IPS-15b (cell line): ENCODE data around the gene LGMN.

Experiments used
- H3K27me3 ChIP-seq: one replicate; pipeline ENCODE4 v1.6.1; 2013; ENCODE audit warnings: low read length; ENCODE audit not compliant: control insufficient read depth, insufficient read depth
- H3K36me3 ChIP-seq: one replicate; pipeline ENCODE4 v1.6.1; 2013; ENCODE audit warnings: low read length; ENCODE audit not compliant: control insufficient read depth, insufficient read depth
- H3K4me1 ChIP-seq: one replicate; pipeline ENCODE4 v1.6.1; 2013; ENCODE audit warnings: mild to moderate bottlenecking, low read length; ENCODE audit not compliant: control insufficient read depth, insufficient read depth
- H3K4me3 ChIP-seq: one replicate; pipeline ENCODE4 v1.5.1; 2013; ENCODE audit warnings: low read depth, low read length
- H3K9ac ChIP-seq: one replicate; pipeline ENCODE4 v1.6.1; 2013; ENCODE audit warnings: low read depth, mild to moderate bottlenecking, low read length
- H3K9me3 ChIP-seq: one replicate; pipeline ENCODE4 v1.6.1; 2013; ENCODE audit warnings: mild to moderate bottlenecking, low read length; ENCODE audit not compliant: control insufficient read depth, insufficient read depth

The LGMN gene

DNA sequence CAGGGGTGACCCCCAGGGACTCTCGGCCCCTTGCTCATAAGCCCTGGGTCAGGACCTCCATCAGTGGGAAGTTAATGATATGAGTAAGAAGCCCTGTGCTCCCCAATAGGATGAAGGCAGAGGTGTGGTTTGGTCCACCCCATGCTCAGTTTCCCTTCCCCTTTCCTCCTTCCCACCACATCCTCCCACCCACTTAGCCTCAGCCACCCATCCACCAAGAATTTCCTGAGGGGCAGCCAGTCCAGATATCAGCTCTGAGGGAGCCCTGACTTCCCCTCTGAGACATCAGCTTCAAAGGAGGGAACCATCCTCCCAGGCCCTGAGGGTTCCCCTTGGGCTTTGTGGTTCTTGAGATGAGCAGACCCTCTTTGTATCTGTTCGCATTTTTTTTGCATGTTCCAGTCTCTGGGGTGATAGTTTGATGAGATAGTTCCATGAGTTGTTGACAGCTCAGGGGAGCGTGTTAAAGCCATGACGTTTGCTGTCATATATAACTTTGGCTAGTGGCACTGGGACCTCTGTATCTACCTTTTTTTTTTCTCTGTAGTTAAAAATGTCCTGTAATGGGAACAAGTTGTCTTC is 71.2 kb downstream of the LGMN start:
- no peaks in the 10 kb centered on the region for H3K27me3 ChIP-seq
- H3K4me3 ChIP-seq = no peak overlapping the region
- no peaks in the 10 kb centered on the region for H3K9me3 ChIP-seq
- no peaks in the 10 kb centered on the region for H3K4me1 ChIP-seq
- H3K36me3 ChIP-seq = no peaks in the 10 kb centered on the region
- H3K9ac ChIP-seq = no peak overlapping the region

GRCh38 chr14:92676403-92677086 is 71.9 kb downstream of the LGMN start:
- Histone ChIP-seq H3K9ac (no peak overlapping the region), H3K27me3 (no peaks in the 10 kb centered on the region), H3K9me3 (no peaks in the 10 kb centered on the region), H3K4me3 (no peak overlapping the region), H3K4me1 (no peaks in the 10 kb centered on the region), H3K36me3 (no peaks in the 10 kb centered on the region)

DNA sequence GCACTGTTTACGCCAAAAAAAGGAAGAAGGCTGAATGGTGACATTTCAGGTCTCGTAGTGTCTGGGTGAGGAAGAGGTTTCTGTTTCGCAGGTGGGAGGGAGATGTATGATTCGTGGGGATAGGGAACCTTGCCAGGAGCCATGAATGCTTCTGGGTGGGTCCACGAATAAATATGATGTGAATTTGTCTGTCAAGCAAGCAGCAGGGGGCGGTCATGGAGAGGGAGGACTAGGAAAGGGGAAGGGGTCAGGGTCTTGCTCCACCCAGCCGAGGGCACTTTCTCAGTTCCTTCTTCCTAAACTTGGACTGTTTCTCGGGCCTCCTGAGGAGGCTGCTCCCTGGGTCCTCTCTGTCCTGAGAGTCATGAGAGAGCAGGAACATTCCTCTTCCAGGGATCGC is 72.5 kb downstream of the LGMN start:
- no peaks in the 10 kb centered on the region for H3K36me3 ChIP-seq

GRCh38 chr14:92675421-92675820 is 73.0 kb downstream of the LGMN start:
- no peaks in the 10 kb centered on the region for H3K36me3 ChIP-seq
- no peaks in the 10 kb centered on the region for H3K9me3 ChIP-seq
- H3K27me3 ChIP-seq = no peaks in the 10 kb centered on the region
- H3K4me3 ChIP-seq = no peak overlapping the region
- H3K9ac ChIP-seq = no peak overlapping the region
- H3K4me1 ChIP-seq = no peaks in the 10 kb centered on the region

More for the DNA sequence above, 72.5 kb downstream of the LGMN start:
- no peaks in the 10 kb centered on the region for H3K4me1 ChIP-seq
- no peaks in the 10 kb centered on the region for H3K27me3 ChIP-seq
- H3K9me3 ChIP-seq = no peaks in the 10 kb centered on the region
- no peak overlapping the region for H3K4me3 ChIP-seq
- H3K9ac ChIP-seq = no peak overlapping the region

GRCh38 chr14:92673601-92674150 is 74.8 kb downstream of the LGMN start:
- Histone ChIP-seq H3K27me3 (no peaks in the 10 kb centered on the region), H3K9ac (no peak overlapping the region), H3K4me1 (no peaks in the 10 kb centered on the region), H3K36me3 (no peaks in the 10 kb centered on the region), H3K4me3 (no peak overlapping the region), H3K9me3 (no peaks in the 10 kb centered on the region)

GRCh38 chr14:92670643-92671366 is 77.6 kb downstream of the LGMN start:
- H3K4me3 ChIP-seq = no peak overlapping the region
- no peaks in the 10 kb centered on the region for H3K27me3 ChIP-seq
- no peak overlapping the region for H3K9ac ChIP-seq
- H3K9me3 ChIP-seq = no peaks in the 10 kb centered on the region
- no peaks in the 10 kb centered on the region for H3K36me3 ChIP-seq
- no peaks in the 10 kb centered on the region for H3K4me1 ChIP-seq

DNA sequence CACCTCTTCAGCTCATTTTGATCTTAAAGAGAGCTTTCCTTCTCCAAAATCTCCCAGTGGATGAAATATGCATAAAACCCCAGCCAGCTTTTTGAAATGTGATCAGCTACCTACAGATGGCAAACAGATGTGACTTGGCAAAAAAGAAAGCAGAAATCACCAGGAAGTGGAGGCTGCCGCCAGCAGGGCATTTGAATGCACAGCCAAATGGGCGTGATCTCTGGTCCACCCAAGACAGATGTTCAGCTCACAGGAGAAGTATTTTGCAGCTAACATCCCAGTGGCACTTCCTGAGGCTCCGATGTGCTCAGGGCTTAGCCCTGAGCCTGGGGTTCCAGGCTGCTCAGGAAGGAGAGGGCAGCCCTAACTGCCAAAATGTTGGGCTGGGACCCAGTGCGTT is 78.3 kb downstream of the LGMN start:
- Histone ChIP-seq H3K4me1 (no peaks in the 10 kb centered on the region), H3K9me3 (no peaks in the 10 kb centered on the region), H3K4me3 (no peak overlapping the region), H3K9ac (no peak overlapping the region), H3K27me3 (no peaks in the 10 kb centered on the region), H3K36me3 (no peaks in the 10 kb centered on the region)

DNA sequence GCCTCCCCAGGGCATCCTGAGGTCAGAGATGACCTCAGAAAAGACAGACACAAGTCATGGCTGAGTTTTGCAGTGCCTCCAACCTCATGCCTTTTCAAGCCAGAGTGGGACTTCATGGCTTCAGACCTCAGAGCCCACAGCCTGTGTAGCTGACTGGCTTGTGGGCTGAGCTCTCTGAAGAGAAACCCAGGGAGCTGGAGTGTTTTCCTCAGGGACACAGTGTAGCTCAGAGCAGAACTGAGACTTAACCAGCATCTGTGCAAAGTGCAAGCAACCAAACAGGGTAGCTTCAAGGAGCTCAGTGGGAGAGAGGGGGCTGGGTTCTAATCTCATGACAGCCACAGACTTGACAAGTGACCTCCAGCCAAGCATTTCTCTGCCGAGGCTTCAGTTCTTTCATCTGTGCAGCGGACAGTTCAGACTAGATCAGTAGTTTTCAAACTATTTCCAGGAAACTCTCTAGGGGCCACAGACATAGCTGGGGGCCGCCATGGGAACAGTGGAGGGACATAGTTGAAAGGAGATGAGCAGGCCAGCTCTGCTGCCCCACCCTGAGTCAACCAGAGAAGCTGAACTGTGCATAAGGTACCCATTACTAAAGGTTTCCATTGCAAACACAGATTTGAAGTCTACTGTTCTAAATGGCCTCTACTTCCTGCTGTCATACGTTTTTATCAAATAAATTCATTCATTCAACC is 80.0 kb downstream of the LGMN start:
- Histone ChIP-seq H3K27me3 (no peaks in the 10 kb centered on the region), H3K9me3 (no peaks in the 10 kb centered on the region), H3K9ac (no peak overlapping the region), H3K4me1 (no peaks in the 10 kb centered on the region), H3K4me3 (no peak overlapping the region), H3K36me3 (no peaks in the 10 kb centered on the region)

- Histone ChIP-seq H3K4me1 (no peaks in the 10 kb centered on the region), H3K9me3 (no peaks in the 10 kb centered on the region), H3K4me3 (no peak overlapping the region), H3K27me3 (no peaks in the 10 kb centered on the region), H3K36me3 (no peaks in the 10 kb centered on the region), H3K9ac (no peak overlapping the region)
Measured at GRCh38 chr14:92666251-92666650, 82.2 kb downstream of the LGMN start.

- Histone ChIP-seq H3K4me1 (no peaks in the 10 kb centered on the region), H3K36me3 (no peaks in the 10 kb centered on the region), H3K9me3 (no peaks in the 10 kb centered on the region), H3K9ac (no peak overlapping the region), H3K4me3 (no peak overlapping the region), H3K27me3 (no peaks in the 10 kb centered on the region)
Measured at GRCh38 chr14:92665661-92666110, 82.7 kb downstream of the LGMN start.

DNA sequence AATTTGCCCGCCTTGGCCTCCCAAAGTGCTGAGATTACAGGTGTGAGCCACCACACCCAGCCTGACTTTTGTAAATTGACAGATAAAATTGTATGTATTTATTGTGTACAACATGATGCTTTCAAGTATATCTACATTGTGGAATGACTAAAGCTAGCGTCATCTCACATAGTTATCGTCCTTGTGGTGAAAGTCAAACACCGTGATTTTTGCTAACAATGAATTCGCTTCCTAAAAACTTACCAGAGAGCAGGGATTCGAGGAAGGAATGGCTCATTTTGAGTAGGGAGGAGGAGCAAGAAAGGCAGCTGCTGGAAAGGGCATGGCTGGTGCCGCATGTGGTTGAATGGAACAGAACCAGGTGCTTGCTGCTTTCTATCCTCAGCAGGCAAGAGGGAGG is 85.4 kb downstream of the LGMN start:
- no peak overlapping the region for H3K9ac ChIP-seq
- H3K9me3 ChIP-seq = no peaks in the 10 kb centered on the region
- H3K36me3 ChIP-seq = no peaks in the 10 kb centered on the region
- H3K27me3 ChIP-seq = no peaks in the 10 kb centered on the region
- H3K4me1 ChIP-seq = no peaks in the 10 kb centered on the region
- H3K4me3 ChIP-seq = no peak overlapping the region
